Measurements from ENCODE around the gene DNAJA3. TPM values are rescaled to one million over a fixed set of nuclear protein-coding genes. Genes with fewer than 3 reads are reported as not detected.

Gene DNAJA3
- total RNA-seq, 2 experiments from 2014 or later = 64.0 to 68.7 TPM

GRCh38 chr16:4416200-4417032, 9.3 kb upstream of the DNAJA3 start, which contains the start of gene CORO7:
TSS of gene CORO7 (minus strand) at chr16:4416596. CDS start at chr16:4416518, 78 bp downstream.
- Mint-ChIP-seq H3K36me3 (peaks cover 24% of the 10 kb centered on the region), H3K4me3 (peak within 1 kb of the TSS; percentile 90), H3K27me3 (no peaks in the 10 kb centered on the region), H3K4me1 (peaks cover 41% of the 10 kb centered on the region), H3K9me3 (ENCODE audit: low read depth) (no peaks in the 10 kb centered on the region), H3K27ac (peak within 1 kb of the TSS; percentile 92)
- ATAC-seq (peak; percentile 79), DNase-seq (peak; percentile 99)
- CTCF ChIA-PET = interaction anchor here (0.7 to 9.2 kb wide), 13 partner anchors 11 to 207 kb away, joined by 3 to 51 read pairs (median 4); partner anchors contain the start of gene HMOX2

- Mint-ChIP-seq H3K4me3 (no peak overlapping the region), H3K27me3 (no peaks in the 10 kb centered on the region), H3K9me3 (ENCODE audit: low read depth) (no peaks in the 10 kb centered on the region), H3K4me1 (peaks cover 21% of the 10 kb centered on the region), H3K27ac (no peak overlapping the region), H3K36me3 (peaks cover 8% of the 10 kb centered on the region)
- CTCF ChIA-PET = interaction anchor here (0.6 to 1.7 kb wide), 4 partner anchors 16 to 205 kb away, joined by 3 read pairs; partner anchors contain the start of gene MGRN1
- ATAC-seq (no peak), DNase-seq (no peak)
Observed at GRCh38 chr16:4419402-4419959, 6.2 kb upstream of the DNAJA3 start.

GRCh38 chr16:4420505-4421105, 5.1 kb upstream of the DNAJA3 start:
- no peaks in the 10 kb centered on the region for H3K9me3 Mint-ChIP-seq (ENCODE audit: low read depth)
- peaks cover 17% of the 10 kb centered on the region for H3K4me1 Mint-ChIP-seq
- H3K4me3 Mint-ChIP-seq = no peak overlapping the region
- H3K27ac Mint-ChIP-seq = no peak overlapping the region
- H3K27me3 Mint-ChIP-seq = no peaks in the 10 kb centered on the region
- ATAC-seq (no peak), DNase-seq (no peak)
- peaks cover 1% of the 10 kb centered on the region for H3K36me3 Mint-ChIP-seq
- CTCF ChIA-PET = interaction anchor here (1.7 kb wide), 1 partner anchor 204 kb away, joined by 3 read pairs; the partner anchor contains the start of gene MGRN1

GRCh38 chr16:4426021-4426684, 485 bp downstream of the DNAJA3 start:
- CTCF ChIA-PET = interaction anchor here (1.1 kb wide), 1 partner anchor 13 kb away, joined by 3 read pairs; no protein-coding TSS in a partner anchor
- Mint-ChIP-seq H3K36me3 (peaks cover 21% of the 10 kb centered on the region), H3K27ac (peak overlapping the region; percentile 100), H3K4me3 (peak overlapping the region; percentile 97), H3K27me3 (no peaks in the 10 kb centered on the region), H3K4me1 (peaks cover 36% of the 10 kb centered on the region), H3K9me3 (ENCODE audit: low read depth) (no peaks in the 10 kb centered on the region)
- peak; percentile 38 for ATAC-seq
- DNase-seq = no peak

- H3K4me1 Mint-ChIP-seq = peaks cover 37% of the 10 kb centered on the region
- CTCF ChIA-PET = interaction anchor here (1.1 to 2.2 kb wide), 2 partner anchors 12 to 24 kb away, joined by 3 to 11 read pairs; no protein-coding TSS in a partner anchor
- no peaks in the 10 kb centered on the region for H3K27me3 Mint-ChIP-seq
Observed at GRCh38 chr16:4426722-4427372, 1.2 kb downstream of the DNAJA3 start.

GRCh38 chr16:4428500-4428899, 2.8 kb downstream of the DNAJA3 start:
- CTCF ChIA-PET = interaction anchor here (0.7 to 2.5 kb wide), 4 partner anchors 10 to 70 kb away, joined by 3 to 11 read pairs (median 4); no protein-coding TSS in a partner anchor

More at GRCh38 chr16:4426722-4427372, 1.2 kb downstream of the DNAJA3 start:
- DNase-seq (no peak), ATAC-seq (no peak)
- peak overlapping the region; percentile 97 for H3K4me3 Mint-ChIP-seq
- peak overlapping the region; percentile 100 for H3K27ac Mint-ChIP-seq
- peaks cover 26% of the 10 kb centered on the region for H3K36me3 Mint-ChIP-seq
- H3K9me3 Mint-ChIP-seq (ENCODE audit: low read depth) = no peaks in the 10 kb centered on the region

GRCh38 chr16:4431023-4431422, 5.4 kb downstream of the DNAJA3 start:
- Mint-ChIP-seq H3K4me3 (no peak overlapping the region), H3K9me3 (ENCODE audit: low read depth) (no peaks in the 10 kb centered on the region), H3K27ac (no peak overlapping the region), H3K4me1 (peaks cover 32% of the 10 kb centered on the region), H3K36me3 (peaks cover 44% of the 10 kb centered on the region), H3K27me3 (no peaks in the 10 kb centered on the region)
- ATAC-seq (no peak), DNase-seq (no peak)
- CTCF ChIA-PET = no interaction called here

More at GRCh38 chr16:4428500-4428899, 2.8 kb downstream of the DNAJA3 start:
- ATAC-seq = no peak
- H3K9me3 Mint-ChIP-seq (ENCODE audit: low read depth) = no peaks in the 10 kb centered on the region
- peaks cover 31% of the 10 kb centered on the region for H3K36me3 Mint-ChIP-seq
- H3K27me3 Mint-ChIP-seq = no peaks in the 10 kb centered on the region
- H3K4me3 Mint-ChIP-seq = no peak overlapping the region
- H3K4me1 Mint-ChIP-seq = peaks cover 40% of the 10 kb centered on the region
- DNase-seq = no peak
- H3K27ac Mint-ChIP-seq = no peak overlapping the region

GRCh38 chr16:4433228-4433627, 7.6 kb downstream of the DNAJA3 start:
- Mint-ChIP-seq H3K27ac (no peak overlapping the region), H3K27me3 (no peaks in the 10 kb centered on the region), H3K9me3 (ENCODE audit: low read depth) (no peaks in the 10 kb centered on the region), H3K4me1 (peaks cover 16% of the 10 kb centered on the region), H3K4me3 (no peak overlapping the region), H3K36me3 (peaks cover 42% of the 10 kb centered on the region)
- DNase-seq = no peak
- no peak for ATAC-seq
- CTCF ChIA-PET = no interaction called here

- Mint-ChIP-seq H3K27ac (peak overlapping the region; percentile 3), H3K27me3 (no peaks in the 10 kb centered on the region)
- CTCF ChIA-PET = no interaction called here
Observed at GRCh38 chr16:4433914-4434787, 8.5 kb downstream of the DNAJA3 start.

GRCh38 chr16:4435337-4436067, 9.8 kb downstream of the DNAJA3 start:
- H3K27me3 Mint-ChIP-seq = no peaks in the 10 kb centered on the region
- CTCF ChIA-PET = interaction anchor here (0.6 to 1.1 kb wide), 2 partner anchors 150 to 214 kb away, joined by 3 to 4 read pairs; no protein-coding TSS in a partner anchor
- no peak for ATAC-seq
- no peak overlapping the region for H3K4me3 Mint-ChIP-seq
- no peak overlapping the region for H3K27ac Mint-ChIP-seq
- H3K36me3 Mint-ChIP-seq = peaks cover 43% of the 10 kb centered on the region
- no peak for DNase-seq
- H3K9me3 Mint-ChIP-seq (ENCODE audit: low read depth) = no peaks in the 10 kb centered on the region
- H3K4me1 Mint-ChIP-seq = peaks cover 15% of the 10 kb centered on the region

More at GRCh38 chr16:4433914-4434787, 8.5 kb downstream of the DNAJA3 start:
- Mint-ChIP-seq H3K4me1 (peaks cover 13% of the 10 kb centered on the region), H3K9me3 (ENCODE audit: low read depth) (no peaks in the 10 kb centered on the region), H3K36me3 (peaks cover 39% of the 10 kb centered on the region), H3K4me3 (no peak overlapping the region)
- ATAC-seq = no peak
- no peak for DNase-seq

- no peaks in the 10 kb centered on the region for H3K9me3 Mint-ChIP-seq (ENCODE audit: low read depth)
- H3K4me3 Mint-ChIP-seq = no peak overlapping the region
- peaks cover 13% of the 10 kb centered on the region for H3K4me1 Mint-ChIP-seq
- H3K27me3 Mint-ChIP-seq = no peaks in the 10 kb centered on the region
- DNase-seq (no peak), ATAC-seq (no peak)
- CTCF ChIA-PET = interaction anchor here (1.6 kb wide), 1 partner anchor 17 kb away, joined by 3 read pairs; no protein-coding TSS in a partner anchor
- peaks cover 45% of the 10 kb centered on the region for H3K36me3 Mint-ChIP-seq
- no peak overlapping the region for H3K27ac Mint-ChIP-seq
Observed at GRCh38 chr16:4437366-4437765, 11.7 kb downstream of the DNAJA3 start.
